ENCODE results near the gene TIMM17B.

DNA sequence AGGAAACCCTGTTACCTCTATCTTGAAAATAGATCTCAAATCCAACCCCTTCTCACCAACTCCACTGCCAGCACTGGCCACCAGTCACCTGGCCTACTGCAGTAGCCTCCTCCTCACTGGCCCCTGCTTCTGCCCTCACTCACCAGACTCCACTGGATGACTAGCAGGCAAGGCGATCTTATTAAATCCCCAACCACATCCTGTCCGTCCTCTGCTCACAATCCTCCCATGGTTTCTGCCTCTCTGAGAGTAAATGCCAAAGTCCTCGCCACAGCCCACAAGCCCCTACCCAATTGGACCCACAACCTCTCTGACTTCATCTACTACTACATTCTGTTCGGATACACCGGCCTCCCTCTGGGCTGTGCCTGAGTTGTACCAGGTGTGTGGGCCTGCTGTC is 26.7 kb upstream of the TIMM17B start:
- TF ChIP-seq POLR2AphosphoS5 (IDR thresholded peaks at IDR 0.05; ENCODE audit: low read depth, low read length) (no peak), POLR2A (IDR thresholded peaks at IDR 0.05; ENCODE audit: low read depth, low read length) (0 out of 2 replicates have a peak, but pooled peaks have one; percentile 28), TAF1 (IDR thresholded peaks at IDR 0.05; ENCODE audit: low read depth, low read length) (no peak)

All from GM12891 (cell line).